Skeletal muscle tissue (tissue), 4 donors: Measurements from ENCODE around the gene AHI1. TPM values are rescaled to one million over a fixed set of nuclear protein-coding genes. Genes with fewer than 3 reads are reported as not detected.

Source experiments
- H3K27ac ChIP-seq: one replicate; pipeline ENCODE4 v1.7.0; 2013; ENCODE audit warnings: mild to moderate bottlenecking, low read depth, low read length, inconsistent platforms
- H3K27me3 ChIP-seq, 3 donors: one replicate each; pipeline ENCODE4 v1.7.0; 2013; ENCODE audit warnings: low read length in 3 of 3; ENCODE audit not compliant: control insufficient read depth in 3 of 3, insufficient read depth in 3 of 3
- H3K36me3 ChIP-seq, 3 donors: one replicate each; pipeline ENCODE4 v1.7.0; 2013; ENCODE audit warnings: low read length in 3 of 3; ENCODE audit not compliant: control insufficient read depth in 3 of 3, insufficient read depth in 3 of 3
- H3K4me1 ChIP-seq, 3 donors: one replicate each; pipeline ENCODE4 v1.7.0; 2013; ENCODE audit warnings: low read length in 3 of 3, mild to moderate bottlenecking in 3 of 3; ENCODE audit not compliant: control insufficient read depth in 3 of 3, insufficient read depth in 3 of 3
- H3K4me3 ChIP-seq, 3 donors: one replicate each; pipeline ENCODE4 v1.7.0; 2013; ENCODE audit warnings: low read length in 3 of 3
- H3K9ac ChIP-seq, 3 donors: one replicate each; pipeline ENCODE4 v1.7.0; 2013; ENCODE audit warnings: low read length in 3 of 3, mild to moderate bottlenecking in 3 of 3, moderate library complexity in 2 of 3, low read depth in 1 of 3
- H3K9me3 ChIP-seq, 3 donors: one replicate each; pipeline ENCODE4 v1.7.0; 2013; ENCODE audit warnings: low read length in 3 of 3; ENCODE audit not compliant: control insufficient read depth in 3 of 3
- total RNA-seq: library from RNA; depleted of rRNA; stranded (reverse); fragments of >200 nt; gene quantifications from one replicate; pipeline ENCODE4 v1.2.3, GENCODE V29; 2014
- donor health status: Osteomylitis.

AHI1 gene
- total RNA-seq, 1 donor from 2014 or later, result 29.7 TPM

- H3K27me3 ChIP-seq, result no peaks in the 10 kb centered on the region
These were observed 235.4 kb downstream of the AHI1 start for GRCh38 chr6:135261872-135262725.

GRCh38 chr6:135260612-135261011 is 236.9 kb downstream of the AHI1 start:
- Histone ChIP-seq H3K4me1 (no peaks in the 10 kb centered on the region), H3K27me3 (no peaks in the 10 kb centered on the region), H3K27ac (no peak overlapping the region), H3K9ac (no peak overlapping the region), H3K4me3 (no peak overlapping the region), H3K9me3 (no peaks in the 10 kb centered on the region), H3K36me3 (no peaks in the 10 kb centered on the region)

More at GRCh38 chr6:135261872-135262725, 235.4 kb downstream of the AHI1 start:
- Histone ChIP-seq H3K4me1 (no peaks in the 10 kb centered on the region), H3K9me3 (no peaks in the 10 kb centered on the region), H3K27ac (no peak overlapping the region), H3K9ac (no peak overlapping the region), H3K4me3 (no peak overlapping the region), H3K36me3 (no peaks in the 10 kb centered on the region)

DNA sequence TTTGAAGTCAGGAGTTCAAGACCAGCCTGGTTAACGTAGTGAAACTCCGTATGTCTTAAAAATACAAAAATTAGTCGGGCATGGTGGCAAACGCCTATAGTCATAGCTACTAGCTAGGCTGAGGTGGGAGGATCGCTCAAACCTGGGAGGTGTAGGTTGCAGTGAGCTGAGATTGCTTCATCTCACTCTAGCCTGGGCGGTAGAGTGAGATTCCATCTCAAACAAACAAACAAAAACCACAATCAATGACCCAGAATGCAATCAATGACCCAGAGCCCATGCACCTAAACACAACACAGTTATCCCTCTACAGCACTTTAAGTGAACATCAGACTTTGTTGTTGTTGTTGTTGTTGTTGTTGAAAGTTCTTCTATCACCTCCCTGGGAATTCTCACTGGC is 238.6 kb downstream of the AHI1 start:
- H3K27ac ChIP-seq, result no peak overlapping the region
- no peaks in the 10 kb centered on the region for H3K9me3 ChIP-seq
- no peak overlapping the region for H3K9ac ChIP-seq
- H3K36me3 ChIP-seq, result no peaks in the 10 kb centered on the region
- no peak overlapping the region for H3K4me3 ChIP-seq
- no peaks in the 10 kb centered on the region for H3K27me3 ChIP-seq
- H3K4me1 ChIP-seq, result no peaks in the 10 kb centered on the region

GRCh38 chr6:135257631-135258405 is 239.7 kb downstream of the AHI1 start:
- Histone ChIP-seq H3K36me3 (no peaks in the 10 kb centered on the region), H3K4me1 (no peaks in the 10 kb centered on the region), H3K27ac (no peak overlapping the region), H3K4me3 (no peak overlapping the region), H3K27me3 (no peaks in the 10 kb centered on the region), H3K9ac (no peak overlapping the region), H3K9me3 (no peaks in the 10 kb centered on the region)

DNA sequence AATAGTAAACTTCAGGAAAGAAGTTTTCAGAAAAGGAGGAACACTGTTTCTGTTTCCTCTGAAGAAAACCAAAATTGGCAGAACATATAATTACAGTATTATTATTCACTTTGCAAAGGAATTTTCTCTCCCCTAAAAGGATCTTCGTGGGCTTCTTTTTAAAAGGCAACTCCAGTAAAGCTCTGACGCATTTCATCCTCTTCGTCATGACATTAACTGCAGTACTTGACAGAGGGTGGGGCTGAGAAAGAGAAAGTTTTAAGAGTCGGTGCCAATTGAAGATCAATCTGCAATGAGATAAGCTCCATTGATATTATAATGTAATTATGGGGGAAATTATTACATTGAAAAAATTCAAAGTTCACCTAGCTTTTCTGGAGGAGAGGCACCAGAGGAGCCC is 240.7 kb downstream of the AHI1 start:
- H3K4me3 ChIP-seq, result no peak overlapping the region
- H3K9me3 ChIP-seq, result no peaks in the 10 kb centered on the region
- no peak overlapping the region for H3K27ac ChIP-seq
- H3K9ac ChIP-seq, result no peak overlapping the region
- H3K36me3 ChIP-seq, result no peaks in the 10 kb centered on the region
- no peaks in the 10 kb centered on the region for H3K4me1 ChIP-seq
- H3K27me3 ChIP-seq, result no peaks in the 10 kb centered on the region

- no peak overlapping the region for H3K9ac ChIP-seq
- H3K4me3 ChIP-seq, result no peak overlapping the region
- no peaks in the 10 kb centered on the region for H3K9me3 ChIP-seq
- H3K4me1 ChIP-seq, result no peaks in the 10 kb centered on the region
- H3K36me3 ChIP-seq, result no peaks in the 10 kb centered on the region
- no peak overlapping the region for H3K27ac ChIP-seq
- no peaks in the 10 kb centered on the region for H3K27me3 ChIP-seq
These were observed 243.1 kb downstream of the AHI1 start for GRCh38 chr6:135254471-135254870.

DNA sequence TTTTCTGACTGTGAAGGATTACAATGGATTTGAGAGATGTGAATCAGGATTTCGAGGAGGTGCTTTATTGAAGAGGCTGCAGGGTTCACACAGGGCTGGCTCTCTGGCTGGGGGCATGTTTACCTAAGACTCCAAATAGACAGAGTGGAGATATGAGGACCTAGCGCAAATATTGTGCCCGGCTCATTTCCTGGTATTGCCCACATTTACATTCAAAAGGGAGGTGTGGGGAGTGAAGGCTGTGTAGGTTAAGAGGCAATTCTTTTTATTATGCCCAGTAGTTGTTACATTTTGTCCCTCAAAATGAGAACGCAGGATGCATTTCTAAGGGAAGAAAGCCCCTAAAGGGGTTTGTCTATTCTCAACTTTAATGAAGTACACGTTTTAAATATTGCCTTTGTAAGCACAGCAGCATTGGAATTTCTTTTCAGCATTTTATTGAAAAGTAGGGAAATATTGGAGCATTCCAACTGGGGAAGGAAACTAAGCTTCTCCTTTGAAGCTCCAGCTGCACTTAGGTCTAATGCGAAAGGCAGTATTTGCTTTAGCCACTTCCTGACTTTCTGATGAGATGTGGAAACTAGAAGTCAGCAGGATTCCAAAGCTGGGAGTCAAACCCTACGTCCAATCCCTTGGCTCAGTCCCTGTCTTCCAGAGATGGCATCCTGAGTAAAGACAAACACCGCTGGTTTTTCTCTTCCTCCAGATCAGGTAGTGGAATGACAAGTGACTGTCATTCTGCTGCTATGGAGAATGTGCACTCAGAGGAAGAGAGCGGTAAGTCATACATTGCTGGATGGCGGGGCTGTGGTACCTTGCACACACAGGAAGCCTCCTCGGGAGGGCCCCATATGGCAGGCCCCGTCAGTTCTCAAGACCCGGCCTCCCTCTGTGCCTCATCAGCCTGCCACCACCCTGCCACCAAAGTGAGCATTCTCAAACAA is 245.8 kb downstream of the AHI1 start:
- H3K27me3 ChIP-seq, result no peaks in the 10 kb centered on the region
- H3K9me3 ChIP-seq, result no peaks in the 10 kb centered on the region
- H3K36me3 ChIP-seq, result no peaks in the 10 kb centered on the region
- no peak overlapping the region for H3K4me3 ChIP-seq
- H3K9ac ChIP-seq, result no peak overlapping the region
- no peaks in the 10 kb centered on the region for H3K4me1 ChIP-seq
- H3K27ac ChIP-seq, result no peak overlapping the region

GRCh38 chr6:135250751-135251497 is 246.6 kb downstream of the AHI1 start:
- no peaks in the 10 kb centered on the region for H3K9me3 ChIP-seq
- H3K9ac ChIP-seq, result no peak overlapping the region
- H3K27ac ChIP-seq, result no peak overlapping the region
- H3K4me1 ChIP-seq, result no peaks in the 10 kb centered on the region
- no peak overlapping the region for H3K4me3 ChIP-seq
- no peaks in the 10 kb centered on the region for H3K27me3 ChIP-seq
- no peaks in the 10 kb centered on the region for H3K36me3 ChIP-seq

GRCh38 chr6:135250234-135250633 is 247.3 kb downstream of the AHI1 start:
- no peaks in the 10 kb centered on the region for H3K4me1 ChIP-seq
- no peak overlapping the region for H3K27ac ChIP-seq
- no peak overlapping the region for H3K4me3 ChIP-seq
- no peak overlapping the region for H3K9ac ChIP-seq
- H3K9me3 ChIP-seq, result no peaks in the 10 kb centered on the region
- no peaks in the 10 kb centered on the region for H3K36me3 ChIP-seq
- no peaks in the 10 kb centered on the region for H3K27me3 ChIP-seq
